Gastrocnemius medialis (tissue), 4 donors: Measurements from ENCODE around the gene NCF4.

Experiments
- CTCF ChIP-seq, 5 experiments: fragments of 450-650 bp in 3 of 5; fragments of 200-600 bp in 2 of 5; sonication (generic) in 2 of 5; IDR thresholded peaks in 4 of 5; conservative IDR thresholded peaks in 1 of 5; 1 replicate in 4 of 5; 2 replicates in 1 of 5; pipeline ENCODE4 v1.5.1; 2016 to 2019; ENCODE audit warnings: antibody characterized with exemption in 5 of 5, mild to moderate bottlenecking in 3 of 5, moderate library complexity in 3 of 5
- POLR2A ChIP-seq, 2 donors: fragments of 450-650 bp; IDR thresholded peaks; one replicate each; pipeline ENCODE4 v1.6.1; 2017; ENCODE audit warnings: antibody characterized with exemption in 2 of 2, mild to moderate bottlenecking in 2 of 2, moderate library complexity in 2 of 2

DNA sequence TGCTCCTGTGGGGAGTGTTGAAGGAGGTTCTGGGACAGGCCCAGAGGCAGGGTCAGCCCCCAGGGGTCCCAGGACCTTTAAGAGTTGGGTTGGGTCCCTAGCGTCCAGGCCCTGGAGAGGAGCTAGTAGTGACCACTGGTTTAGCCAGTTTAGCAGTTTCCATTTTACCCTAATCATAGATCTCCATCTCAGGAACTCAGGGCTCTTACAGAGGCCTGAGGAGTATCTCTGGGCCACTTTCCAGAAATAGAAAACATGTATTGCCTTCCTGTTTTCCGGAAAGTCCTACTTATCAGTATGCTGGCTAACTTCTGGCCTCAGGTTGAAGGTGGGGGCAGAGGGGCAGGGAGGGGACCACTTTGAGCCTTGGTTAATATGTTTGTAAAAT, 13.5 kb downstream of the NCF4 start:
- no peak for TF ChIP-seq CTCF (IDR thresholded peaks at IDR 0.05 in 4 of 5, conservative IDR thresholded peaks at IDR 0.05 in 1 of 5)
- TF ChIP-seq POLR2A (IDR thresholded peaks at IDR 0.05), result no peak
